ENCODE data around the gene VPS13D.

GRCh38 chr1:12553963-12554362 lies 324.1 kb downstream of the VPS13D start:
- TF ChIP-seq CTCF (conservative IDR thresholded peaks at IDR 0.05 in 1 of 2, IDR thresholded peaks at IDR 0.05 in 1 of 2; ENCODE audit: extremely low read depth in 1 of 2, insufficient read depth in 1 of 2, low read depth in 1 of 2, low read length in 2 of 2): no peak
- no peak for TF ChIP-seq EZH2 (IDR thresholded peaks at IDR 0.05; ENCODE audit: borderline replicate concordance, low read length)

Measured in mammary epithelial cell (primary cell).